ENCODE data around the gene KCNC4. TPM values are rescaled to one million over a fixed set of nuclear protein-coding genes. Genes with fewer than 3 reads are reported as not detected.

KCNC4 gene
- total RNA-seq, 1 donor from 2014 or later, result 9.9 TPM

- intact Hi-C loops (cut with micrococcal nuclease), result loop anchor here (1.0 kb wide), 3 partner anchors 127 to 196 kb away; partner anchors contain the start of genes LAMTOR5 and STRIP1
These were observed 736 bp downstream of the KCNC4 start for GRCh38 chr1:110210604-110211495.

GRCh38 chr1:110211496-110212168 is 1.5 kb downstream of the KCNC4 start:
- intact Hi-C loops (cut with micrococcal nuclease), result no loop called here

GRCh38 chr1:110212169-110213142 is 2.3 kb downstream of the KCNC4 start:
- intact Hi-C loops (cut with micrococcal nuclease), result no loop called here

- intact Hi-C loops (cut with micrococcal nuclease), result no loop called here
These were observed 3.0 kb downstream of the KCNC4 start for GRCh38 chr1:110213143-110213540.

- intact Hi-C loops (cut with micrococcal nuclease), result no loop called here
These were observed 4.6 kb downstream of the KCNC4 start for GRCh38 chr1:110214454-110215404.

- intact Hi-C loops (cut with micrococcal nuclease), result no loop called here
These were observed 5.8 kb downstream of the KCNC4 start for GRCh38 chr1:110215621-110216515.

- intact Hi-C loops (cut with micrococcal nuclease), result no loop called here
These were observed 6.8 kb downstream of the KCNC4 start for GRCh38 chr1:110216844-110217444.

- intact Hi-C loops (cut with micrococcal nuclease), result no loop called here
These were observed 8.0 kb downstream of the KCNC4 start for GRCh38 chr1:110218137-110218536.

GRCh38 chr1:110218739-110219138 is 8.6 kb downstream of the KCNC4 start:
- intact Hi-C loops (cut with micrococcal nuclease), result no loop called here

- intact Hi-C loops (cut with micrococcal nuclease), result no loop called here
These were observed 10.2 kb downstream of the KCNC4 start for GRCh38 chr1:110220324-110220723.

GRCh38 chr1:110221119-110221518 is 11.0 kb downstream of the KCNC4 start:
- intact Hi-C loops (cut with micrococcal nuclease), result no loop called here

GRCh38 chr1:110223127-110223526 is 13.0 kb downstream of the KCNC4 start:
- intact Hi-C loops (cut with micrococcal nuclease), result no loop called here

GRCh38 chr1:110223581-110223980 is 13.5 kb downstream of the KCNC4 start:
- intact Hi-C loops (cut with micrococcal nuclease), result no loop called here

- intact Hi-C loops (cut with micrococcal nuclease), result no loop called here
These were observed 14.3 kb downstream of the KCNC4 start for GRCh38 chr1:110224240-110224995.

GRCh38 chr1:110225212-110225611 is 15.1 kb downstream of the KCNC4 start:
- intact Hi-C loops (cut with micrococcal nuclease), result no loop called here

GRCh38 chr1:110225756-110226404 is 15.8 kb downstream of the KCNC4 start:
- intact Hi-C loops (cut with micrococcal nuclease), result no loop called here

GRCh38 chr1:110227774-110228173 is 17.7 kb downstream of the KCNC4 start:
- intact Hi-C loops (cut with micrococcal nuclease), result no loop called here

Data from T-helper 2 cell treated with Interferon-gamma antibody and Interleukin-4, amounts not matched to agents 100 ng/mL and 5 ng/mL, for 36 hours (primary cell).